HG02763 (cell line): ENCODE results near the gene SURF4.

Experiments
- ATAC-seq: cut with Tn5 transposase; IDR thresholded peaks from one replicate; pipeline ENCODE4 v1.9.1; 2021; ENCODE audit warnings: mild to moderate bottlenecking, moderate library complexity; ENCODE audit not compliant: unreplicated experiment

The SURF4 gene

DNA sequence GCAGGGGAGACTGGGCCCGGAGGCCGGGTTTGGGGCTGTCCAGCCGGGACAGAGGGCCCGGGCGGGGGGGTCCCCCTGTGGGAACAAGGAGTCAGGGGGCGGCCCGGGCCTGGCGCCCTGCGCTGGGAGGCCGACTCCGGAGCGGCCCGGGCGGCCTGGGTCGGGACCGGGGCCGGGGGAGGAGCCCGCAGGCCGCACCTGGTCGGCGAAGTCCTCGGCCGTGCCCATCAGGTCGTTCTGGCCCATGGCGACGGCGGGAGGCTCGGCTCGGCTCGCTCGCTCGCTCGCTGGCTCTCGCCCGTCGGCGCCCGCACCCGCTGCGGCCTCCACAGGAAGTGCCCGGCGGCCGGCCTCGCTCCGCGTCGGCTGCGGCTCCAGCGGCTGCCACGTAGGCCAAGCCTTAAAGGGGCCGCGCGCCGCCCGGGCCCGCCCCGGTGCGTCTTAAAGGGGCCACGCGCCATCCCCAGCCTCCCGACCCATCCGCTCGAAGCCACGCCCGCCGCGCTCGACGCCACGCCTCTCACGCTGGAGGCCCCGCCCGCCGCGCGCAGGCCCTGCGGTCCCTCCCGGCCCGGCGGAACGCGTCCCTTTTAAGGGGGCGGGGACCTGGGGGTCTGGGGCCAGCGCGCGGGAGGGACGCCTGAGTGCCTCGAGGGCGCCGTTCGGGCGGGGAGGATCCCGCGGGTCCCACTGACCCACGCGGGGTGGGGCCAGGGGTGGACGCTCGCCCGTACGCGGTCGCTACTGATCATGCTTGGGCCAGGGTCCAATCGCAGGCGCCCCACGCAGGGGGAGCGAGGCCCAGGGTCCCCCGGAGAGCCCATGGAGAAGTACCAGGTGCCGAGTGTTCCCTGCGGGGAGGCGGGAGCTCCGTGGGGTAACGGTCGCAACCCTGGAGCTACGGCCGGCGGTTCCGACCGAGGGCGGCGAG, at the start of gene SURF4, which contains the start of gene STKLD1:
SURF4 (minus strand) TSS at position 337 of the 931 bp plus-strand sequence; CDS start at position 246, 91 bp downstream.
STKLD1 (plus strand) TSS at position 643 of the 931 bp plus-strand sequence; CDS start at position 751, 108 bp downstream.
- ATAC-seq = peak; percentile 84

GRCh38 chr9:133425049-133425632, 49.3 kb upstream of the SURF4 start:
- no peak for ATAC-seq

GRCh38 chr9:133424187-133424586, 48.3 kb upstream of the SURF4 start:
- ATAC-seq = no peak

GRCh38 chr9:133423216-133423615, 47.4 kb upstream of the SURF4 start:
- ATAC-seq = no peak

GRCh38 chr9:133421615-133422542, 46.0 kb upstream of the SURF4 start, which contains the start of gene ADAMTS13:
Gene ADAMTS13, plus strand, starts transcription at chr9:133422367. Its CDS starts 77 bp downstream, at chr9:133422444.
- ATAC-seq = no peak

DNA sequence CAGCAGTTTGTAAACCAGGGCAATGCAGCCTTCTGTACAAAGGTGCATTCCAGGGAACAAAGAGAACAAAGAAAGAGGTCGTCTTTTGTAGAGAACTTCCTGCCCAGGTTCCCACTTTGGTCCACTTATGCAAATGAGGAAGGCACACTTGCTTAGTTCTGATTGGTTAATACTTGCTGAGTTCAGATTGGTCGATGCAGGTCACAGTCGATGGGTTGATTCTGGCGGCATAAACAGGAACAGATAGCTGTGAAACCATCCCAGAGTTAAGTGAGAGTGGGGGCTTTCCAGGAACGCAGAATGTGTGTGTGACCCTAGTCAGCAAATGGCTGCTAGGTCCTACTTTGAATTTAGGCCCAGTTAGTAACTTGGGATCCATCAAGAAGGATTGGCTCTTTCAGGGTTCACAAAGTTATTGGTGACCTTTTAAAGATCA, 44.5 kb upstream of the SURF4 start:
- ATAC-seq = no peak

DNA sequence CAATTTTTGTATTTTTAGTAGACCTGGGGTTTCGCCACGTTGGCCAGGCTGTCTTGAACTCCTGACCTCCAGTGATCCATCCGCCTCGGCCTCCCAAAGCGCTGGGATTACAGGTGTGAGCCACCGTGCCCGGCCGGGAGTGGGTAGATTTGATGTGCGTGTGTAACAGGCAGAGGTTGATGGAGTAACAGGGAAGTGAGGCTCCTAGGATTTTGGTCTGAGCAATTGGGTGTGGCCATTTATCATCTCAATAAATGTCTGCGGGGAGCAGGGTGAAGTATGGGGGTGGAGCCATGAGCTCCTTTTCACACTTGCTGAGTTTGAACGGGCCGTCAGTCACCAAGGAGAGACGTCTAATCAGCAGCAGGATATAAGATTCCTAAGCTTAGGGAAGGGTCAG, 43.1 kb upstream of the SURF4 start:
- no peak for ATAC-seq

DNA sequence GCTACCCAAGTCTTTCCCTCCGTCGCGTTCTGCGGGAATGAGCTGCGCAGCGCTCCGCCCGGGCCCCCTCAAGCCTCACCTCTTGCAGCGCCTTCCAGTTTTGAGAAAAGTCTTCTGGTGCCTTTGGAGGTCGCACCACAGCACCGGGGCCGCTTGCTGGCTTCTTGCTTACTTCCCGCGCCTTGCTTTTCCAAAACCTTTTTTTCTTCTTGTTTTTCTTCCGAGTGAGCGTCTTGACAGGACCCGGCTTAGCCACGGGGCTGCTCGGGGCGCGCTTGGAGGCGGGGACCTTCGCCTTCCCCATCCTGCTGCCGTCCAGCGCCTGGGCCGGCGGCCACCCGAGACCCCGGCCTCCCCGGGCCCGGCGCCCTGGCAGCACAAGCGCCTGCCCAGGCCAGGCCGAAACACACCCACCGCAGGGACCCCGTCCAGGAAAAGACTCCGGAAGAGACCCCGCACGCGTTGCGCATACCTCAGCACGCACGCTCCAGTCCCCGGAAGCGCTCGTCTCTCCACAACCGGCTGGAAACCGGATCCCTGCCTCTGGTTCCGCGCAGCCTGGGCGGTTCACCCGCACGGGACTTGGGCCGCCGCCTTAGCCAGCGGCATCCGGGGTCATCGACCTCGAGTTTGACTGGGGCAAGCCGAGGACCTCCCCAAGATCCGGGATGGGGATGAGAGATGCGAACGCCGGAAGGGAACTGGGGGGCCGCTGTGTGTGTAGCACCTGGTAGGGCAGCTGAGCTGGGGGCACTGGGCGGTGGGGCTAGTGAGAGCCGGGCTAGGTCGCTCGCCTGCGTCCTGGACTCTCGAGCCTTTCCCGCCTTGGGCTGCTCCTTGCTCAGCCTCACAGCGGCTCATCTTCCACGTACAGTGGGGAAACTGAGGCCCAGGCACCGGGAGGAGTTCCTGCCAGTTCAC, 41.9 kb upstream of the SURF4 start, which contains the start of gene REXO4:
REXO4 (minus strand) TSS at position 470 of the 921 bp plus-strand sequence; CDS start at position 304, 166 bp downstream.
- peak; percentile 61 for ATAC-seq

DNA sequence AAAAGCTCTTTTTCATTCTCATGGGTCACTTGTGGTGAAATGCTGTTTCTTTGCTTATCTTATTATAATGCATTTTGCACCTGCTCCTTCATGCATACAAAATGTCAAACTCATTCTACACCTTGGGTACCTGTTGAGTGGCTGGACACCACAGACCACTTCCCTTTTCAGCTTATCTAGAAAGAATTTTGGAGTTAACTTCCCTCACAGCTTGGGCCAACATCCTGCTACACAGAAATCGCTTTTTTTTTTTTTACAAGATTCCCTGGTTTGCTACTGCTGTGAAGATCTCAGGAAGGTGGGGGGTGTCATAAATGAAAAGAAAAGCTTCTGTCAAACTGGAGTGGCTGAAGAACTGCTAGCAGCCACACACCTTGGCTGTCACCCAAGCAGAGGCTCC, 39.3 kb upstream of the SURF4 start:
- ATAC-seq = no peak

GRCh38 chr9:133408042-133408441, 32.2 kb upstream of the SURF4 start:
- ATAC-seq = no peak

- ATAC-seq = peak; percentile 50
Measured at GRCh38 chr9:133406480-133407307, 30.8 kb upstream of the SURF4 start.

DNA sequence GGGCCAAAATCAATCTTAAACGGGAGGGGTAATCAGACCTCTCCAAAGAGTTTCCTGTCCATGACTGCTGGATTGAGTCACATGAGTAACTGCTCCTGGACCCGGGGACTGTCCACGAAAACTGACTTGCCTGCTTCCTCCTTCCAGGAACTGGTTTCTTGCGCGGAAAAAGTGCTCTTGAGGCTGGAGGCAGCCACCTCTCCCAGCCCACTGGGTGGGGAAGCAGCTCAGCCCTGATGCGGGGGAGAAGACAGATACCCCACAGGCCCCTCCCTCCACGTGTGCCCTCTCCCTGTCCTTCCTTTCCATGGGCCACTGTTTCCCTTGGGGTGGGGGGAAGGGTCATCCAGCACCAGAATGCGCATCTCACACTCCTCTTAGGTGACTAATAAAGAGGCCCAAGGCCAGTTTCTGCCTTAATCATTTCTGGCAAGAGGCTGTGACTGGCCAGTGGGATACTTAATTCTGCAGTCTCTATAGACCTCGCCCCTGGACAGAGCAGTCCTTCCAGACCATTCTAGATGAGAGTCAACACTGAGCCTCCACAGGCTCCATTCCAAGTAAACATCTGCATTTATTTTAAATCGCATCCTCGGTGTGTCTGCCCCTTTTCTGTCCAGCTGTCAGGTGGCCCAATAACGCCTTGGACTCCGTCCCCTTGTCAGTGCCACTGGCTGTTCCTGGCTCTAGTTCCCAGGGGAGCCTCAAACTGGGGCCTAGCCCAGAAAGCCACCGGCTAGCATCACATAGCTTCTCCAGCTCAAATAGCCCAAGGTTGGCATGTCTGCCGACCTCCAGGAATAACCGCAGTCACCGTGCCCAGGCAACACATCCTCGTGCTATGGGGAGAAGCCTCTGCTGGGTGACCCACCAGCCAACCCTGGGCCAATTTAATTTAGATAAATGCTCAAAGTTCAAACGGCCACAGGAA, 29.9 kb upstream of the SURF4 start:
- ATAC-seq = no peak

- no peak for ATAC-seq
Measured at GRCh38 chr9:133404454-133405002, 28.7 kb upstream of the SURF4 start.

GRCh38 chr9:133403766-133404453, 28.1 kb upstream of the SURF4 start:
- ATAC-seq = no peak

- ATAC-seq = no peak
Measured at GRCh38 chr9:133402689-133403088, 26.8 kb upstream of the SURF4 start.

DNA sequence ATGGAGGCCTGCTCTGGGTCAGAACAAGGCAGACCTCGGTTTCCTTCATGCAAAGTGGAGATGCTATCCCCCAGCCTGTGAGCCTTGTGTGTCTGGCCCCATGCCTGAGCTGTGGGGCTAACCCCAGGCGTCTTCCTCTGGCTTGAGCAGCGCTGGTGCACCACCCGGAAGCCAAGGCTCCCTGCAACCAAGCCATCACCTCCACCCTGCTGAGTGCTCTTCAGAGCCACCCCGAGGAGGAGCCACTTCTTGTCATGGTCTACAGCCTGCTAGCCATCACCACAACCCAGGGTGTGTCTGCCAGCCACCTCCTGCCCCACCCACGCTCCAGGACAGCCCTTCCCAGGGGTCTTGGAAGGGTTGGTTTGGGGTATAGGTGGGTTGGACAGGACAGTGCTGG, 25.7 kb upstream of the SURF4 start:
- no peak for ATAC-seq

GRCh38 chr9:133400292-133400691, 24.4 kb upstream of the SURF4 start:
- ATAC-seq = no peak
